HT1080 (cell line): Measurements from ENCODE around the gene DNAJC18. TPM values are rescaled to one million over a fixed set of nuclear protein-coding genes. Genes with fewer than 3 reads are reported as not detected.
"Not testable (repeated sequence)": the region's sequence is repeated elsewhere in the genome, so short reads cannot be mapped to it uniquely, and the experiment has no call there.

Experiments used
- DNase-seq: peaks from one replicate; pipeline ENCODE4 v3.0.0-alpha.2; 2015; ENCODE audit warnings: low read depth
- total RNA-seq: library from RNA; depleted of rRNA; stranded (reverse); fragments of >200 nt; shearing (Covaris generic); gene quantifications from 2 replicates; pipeline ENCODE4 v1.2.3, GENCODE V29; 2014

DNAJC18 gene
- total RNA-seq, 1 experiment from 2014 or later: 11.9 TPM

DNA sequence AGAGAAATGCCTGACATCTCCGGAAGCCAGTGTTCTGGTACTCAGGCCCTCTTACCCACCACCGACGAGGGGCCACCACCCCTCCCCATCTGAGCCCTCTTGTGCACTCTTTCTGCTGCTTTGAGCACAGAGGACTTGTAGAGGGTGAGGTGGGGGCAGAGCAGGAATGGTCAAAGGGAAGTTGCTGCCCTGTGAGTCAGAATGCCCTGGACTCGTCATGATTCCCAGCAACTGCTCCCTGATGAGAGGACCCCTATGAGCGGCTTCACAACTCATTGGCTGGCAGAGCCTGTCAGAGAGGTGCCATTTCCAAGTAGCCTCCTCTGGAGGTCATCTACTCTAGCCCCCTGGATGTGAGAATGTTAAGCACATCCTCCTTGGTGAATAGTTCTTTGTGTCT lies 22.4 kb upstream of the DNAJC18 start:
- peak; percentile 89 for DNase-seq

DNA sequence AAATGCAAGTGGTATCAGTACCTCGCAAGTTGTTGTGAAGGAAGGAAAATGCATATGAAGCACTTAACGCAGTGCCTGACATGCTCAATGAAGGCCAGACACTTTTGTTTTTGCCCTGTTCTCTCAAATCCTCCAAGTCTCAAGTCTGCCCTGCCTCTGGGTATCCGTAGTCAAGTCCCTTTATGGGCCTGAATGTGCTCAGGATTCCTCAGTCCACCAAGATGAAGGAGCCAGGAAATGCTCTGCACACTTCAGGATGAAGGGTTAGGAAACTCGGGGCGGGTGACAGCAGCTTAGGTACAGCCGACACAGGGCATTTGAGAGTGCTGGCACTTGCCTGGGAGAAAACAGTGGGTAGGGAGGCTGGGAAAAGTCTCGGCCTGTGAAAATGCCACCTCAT lies 21.9 kb upstream of the DNAJC18 start:
- no peak for DNase-seq

DNA sequence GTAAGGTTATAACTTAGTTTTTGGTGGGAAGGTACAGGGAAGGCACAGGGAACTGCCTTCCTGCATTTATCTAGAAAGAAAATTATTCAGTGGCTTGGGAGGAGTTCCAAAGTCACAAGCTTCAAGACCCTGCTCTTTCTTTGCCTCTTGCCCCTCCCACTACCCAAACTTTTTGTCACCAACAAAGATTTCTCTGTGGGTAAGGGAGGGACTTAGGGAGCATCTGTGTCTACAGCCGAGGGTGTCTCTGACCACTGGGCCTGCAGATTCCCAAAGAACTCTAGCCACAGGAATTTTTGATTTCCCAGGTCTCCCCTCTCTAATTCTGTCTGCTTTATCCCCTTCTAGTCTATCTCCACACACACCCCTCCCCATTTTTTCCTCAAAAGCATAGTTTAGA lies 21.1 kb upstream of the DNAJC18 start:
- no peak for DNase-seq

DNA sequence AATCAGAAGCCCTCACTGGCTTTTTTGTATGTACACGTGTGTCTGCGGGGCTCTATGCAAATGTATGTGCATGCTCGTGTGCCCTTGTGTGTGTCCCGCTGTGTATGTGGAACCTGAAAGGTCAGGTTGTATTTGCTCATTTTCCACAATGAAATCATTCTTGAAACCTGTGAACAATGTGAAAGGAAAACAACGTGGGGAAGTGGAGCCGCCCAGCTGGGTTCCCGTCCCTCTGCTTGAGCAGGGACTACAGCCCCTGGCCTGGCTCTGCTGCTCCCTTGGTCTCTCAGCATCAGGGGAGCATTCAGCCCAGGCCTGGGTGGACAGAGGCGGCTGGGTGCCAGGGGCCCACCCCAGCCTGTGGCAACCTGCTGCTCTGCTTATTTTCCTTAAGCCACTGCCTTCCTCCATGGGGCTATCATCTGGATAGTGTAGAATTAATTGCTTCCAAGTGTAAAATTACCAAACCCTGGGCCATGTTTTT lies 20.2 kb upstream of the DNAJC18 start:
- DNase-seq: peak; percentile 56

DNA sequence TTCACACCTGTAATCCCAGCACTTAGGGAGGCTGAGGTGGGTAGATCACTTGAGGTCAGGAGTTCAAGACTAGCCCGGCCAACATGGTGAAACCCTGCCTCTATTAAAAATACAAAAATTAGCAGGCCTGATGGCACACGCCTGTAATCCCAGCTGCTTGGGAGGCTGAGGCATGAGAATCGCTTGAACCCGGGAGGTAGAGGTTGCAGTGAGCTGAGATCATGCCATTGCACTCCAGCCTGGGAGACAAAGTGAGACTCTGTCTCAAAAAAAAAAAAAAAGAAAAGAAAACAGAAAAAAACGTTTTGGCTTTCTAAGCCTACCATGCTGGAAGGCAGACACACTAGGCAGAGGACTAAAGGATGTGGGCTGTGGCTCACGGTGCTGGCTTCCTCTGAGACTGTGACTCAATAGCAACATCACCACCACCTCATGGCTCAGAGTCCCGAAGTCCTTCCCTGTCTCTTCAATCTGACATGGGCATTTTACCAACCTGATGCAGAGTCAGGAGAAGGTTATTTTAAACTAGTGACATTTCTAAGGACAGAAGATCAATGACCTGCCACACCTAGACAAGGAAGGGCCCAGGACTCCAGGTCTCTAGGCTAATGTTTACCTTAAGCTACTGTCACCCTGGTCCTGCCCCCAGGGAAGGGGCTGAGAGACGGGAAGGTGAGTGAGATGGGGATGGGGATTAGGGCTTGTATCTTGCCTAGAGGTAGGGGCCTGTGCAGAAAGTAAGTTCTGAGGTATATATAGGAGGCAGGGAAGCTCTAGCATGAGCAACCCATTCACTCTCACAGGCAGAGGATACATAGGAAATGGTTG lies 19.5 kb upstream of the DNAJC18 start:
- DNase-seq: peak; percentile 95

DNA sequence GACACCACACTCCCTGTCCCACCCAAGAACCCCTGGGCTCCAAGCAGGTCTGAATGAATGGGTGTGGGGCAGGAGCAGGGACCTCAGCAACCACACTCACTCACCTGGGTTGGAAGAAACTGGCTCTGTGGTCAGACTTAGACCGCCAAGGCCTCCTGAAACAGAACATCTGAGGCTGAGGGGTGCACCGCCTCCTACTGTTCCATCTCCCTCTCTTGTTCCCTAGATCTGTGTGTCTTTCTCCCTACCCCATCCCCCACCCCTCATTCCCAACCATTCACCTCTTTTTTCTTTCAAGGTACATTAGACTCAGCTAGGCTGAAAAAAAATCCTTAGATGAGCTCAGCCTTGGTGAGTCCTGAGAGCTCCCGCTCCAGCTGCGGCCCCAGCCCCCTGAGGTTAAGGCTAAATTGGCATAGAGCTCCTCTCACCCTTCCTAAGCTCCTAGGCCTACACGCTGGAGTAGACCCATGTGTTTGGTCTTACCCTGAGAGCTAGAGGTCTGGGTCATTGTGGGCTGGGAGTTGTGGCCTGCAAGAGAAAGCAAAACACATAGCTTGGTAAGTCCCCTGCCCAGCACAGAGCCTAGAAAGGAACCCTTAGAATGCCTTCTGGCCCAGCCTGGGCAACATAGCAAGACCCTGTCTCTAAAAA lies 18.5 kb upstream of the DNAJC18 start:
- DNase-seq: no peak

DNA sequence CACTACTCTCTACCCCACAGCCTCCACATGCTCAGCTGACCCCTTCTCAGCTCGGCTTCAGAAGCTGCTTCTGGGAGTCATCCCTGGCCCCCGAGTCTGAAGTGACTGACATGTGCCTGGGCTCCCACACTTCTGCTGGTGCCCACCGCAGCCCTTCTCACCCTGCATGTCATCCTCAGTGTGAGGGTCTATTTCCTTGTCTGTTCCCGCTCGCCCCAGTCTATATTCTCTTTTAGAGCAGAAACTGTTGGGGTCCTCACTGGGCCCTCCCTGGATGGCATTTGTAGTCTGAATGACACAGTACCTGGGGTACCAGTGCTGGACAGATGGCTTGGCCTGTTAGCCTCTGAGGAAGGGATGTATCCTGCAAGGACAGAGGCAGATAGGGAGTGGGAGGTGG lies 17.9 kb upstream of the DNAJC18 start:
- DNase-seq: no peak

DNA sequence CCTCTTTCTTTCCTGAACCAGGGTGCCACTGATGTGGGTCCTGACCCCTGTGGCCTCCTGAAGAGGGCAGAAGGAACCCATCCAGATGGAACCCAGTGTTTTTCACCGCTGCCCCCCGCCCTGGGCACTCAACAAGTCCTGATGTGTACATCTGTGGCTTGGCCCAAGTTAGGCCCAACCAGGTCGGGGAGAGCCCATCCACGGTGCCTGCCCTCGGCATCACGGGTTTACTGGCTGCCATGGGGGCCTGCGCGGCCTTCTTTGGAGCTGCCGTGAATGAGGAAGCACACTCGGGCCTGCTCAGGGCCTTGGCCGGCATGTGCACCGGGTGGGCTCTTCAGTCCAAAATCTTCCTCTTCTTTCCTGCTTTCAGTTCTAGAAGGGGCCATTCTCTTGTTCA lies 17.5 kb upstream of the DNAJC18 start:
- DNase-seq: no peak

DNA sequence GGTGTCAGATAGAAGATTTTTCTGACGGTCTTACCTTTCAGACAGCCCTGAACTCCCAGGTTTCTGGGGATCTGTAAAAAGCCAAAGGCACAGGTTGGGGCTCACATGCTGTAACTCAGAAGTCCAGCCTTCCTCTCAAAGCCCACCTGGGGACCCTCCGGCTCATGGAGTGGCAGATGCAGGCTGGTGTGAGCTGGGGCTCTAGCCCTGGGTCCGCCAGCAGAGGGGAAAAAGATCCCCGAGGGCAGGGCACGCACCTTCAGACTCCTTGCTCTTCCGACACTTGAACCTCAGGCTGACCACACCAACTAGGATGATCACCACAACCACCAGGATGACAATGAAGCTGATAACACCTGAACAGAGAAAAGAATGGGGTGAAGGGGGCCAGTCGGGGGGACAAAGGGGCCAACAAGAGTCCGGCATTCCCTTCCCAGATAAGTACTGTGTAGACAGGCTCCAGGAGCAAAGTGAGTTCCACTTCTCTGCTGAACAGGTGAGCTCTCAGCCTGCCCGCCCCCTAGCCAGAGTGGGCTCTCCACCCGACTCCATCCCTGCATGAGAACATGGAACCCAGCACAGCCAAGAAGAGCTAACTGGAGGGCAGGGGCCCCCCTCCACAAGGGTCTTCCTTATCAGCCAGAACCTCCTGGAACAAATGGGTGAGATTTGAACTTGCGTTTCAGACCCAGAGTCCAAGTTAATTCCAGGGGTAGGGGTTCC lies 15.4 kb upstream of the DNAJC18 start:
- DNase-seq: no peak

DNA sequence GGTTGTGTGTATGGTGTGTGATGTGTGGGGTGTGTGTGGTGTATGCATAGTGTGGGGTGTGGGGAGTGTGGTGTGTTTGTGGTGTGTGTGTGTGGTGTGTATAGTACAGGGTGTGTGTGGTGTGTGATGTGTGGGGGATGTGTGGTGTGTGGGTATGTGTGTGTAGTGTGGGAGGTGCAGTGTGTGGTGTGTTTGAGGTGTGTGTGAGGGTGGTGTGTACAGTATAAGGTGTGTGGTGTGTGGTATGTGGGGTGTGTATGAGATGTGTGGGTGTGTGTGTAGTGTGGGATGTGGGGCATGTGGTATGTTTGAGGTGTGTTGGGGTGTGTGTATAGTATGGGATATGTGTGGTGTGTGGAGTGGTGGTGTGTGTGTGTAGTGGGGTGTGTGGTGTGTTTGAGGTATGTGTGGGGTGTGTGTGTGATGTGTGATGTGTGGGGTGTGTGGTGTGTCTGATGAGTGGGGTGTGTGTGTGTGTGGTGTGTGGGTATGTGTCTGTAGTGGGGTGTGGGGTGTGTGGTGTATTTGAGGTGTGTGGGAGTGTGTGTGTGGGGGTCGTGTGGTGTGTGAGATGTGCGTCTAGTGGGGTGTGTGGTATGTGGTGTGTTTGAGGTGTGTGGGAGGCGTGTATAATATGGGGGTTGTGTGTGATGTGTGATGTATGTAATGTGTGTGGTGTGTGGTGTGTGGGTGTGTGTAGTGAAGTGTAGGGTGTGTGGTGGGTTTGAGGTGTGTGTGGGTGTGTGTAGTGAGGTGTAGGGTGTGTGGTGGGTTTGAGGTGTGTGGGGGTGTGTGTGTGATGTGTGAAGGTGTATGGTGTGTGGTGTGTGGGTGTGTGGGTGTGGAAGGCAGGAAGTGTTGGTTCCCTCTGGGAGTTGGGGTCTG lies 14.6 kb upstream of the DNAJC18 start:
- DNase-seq: no peak

DNA sequence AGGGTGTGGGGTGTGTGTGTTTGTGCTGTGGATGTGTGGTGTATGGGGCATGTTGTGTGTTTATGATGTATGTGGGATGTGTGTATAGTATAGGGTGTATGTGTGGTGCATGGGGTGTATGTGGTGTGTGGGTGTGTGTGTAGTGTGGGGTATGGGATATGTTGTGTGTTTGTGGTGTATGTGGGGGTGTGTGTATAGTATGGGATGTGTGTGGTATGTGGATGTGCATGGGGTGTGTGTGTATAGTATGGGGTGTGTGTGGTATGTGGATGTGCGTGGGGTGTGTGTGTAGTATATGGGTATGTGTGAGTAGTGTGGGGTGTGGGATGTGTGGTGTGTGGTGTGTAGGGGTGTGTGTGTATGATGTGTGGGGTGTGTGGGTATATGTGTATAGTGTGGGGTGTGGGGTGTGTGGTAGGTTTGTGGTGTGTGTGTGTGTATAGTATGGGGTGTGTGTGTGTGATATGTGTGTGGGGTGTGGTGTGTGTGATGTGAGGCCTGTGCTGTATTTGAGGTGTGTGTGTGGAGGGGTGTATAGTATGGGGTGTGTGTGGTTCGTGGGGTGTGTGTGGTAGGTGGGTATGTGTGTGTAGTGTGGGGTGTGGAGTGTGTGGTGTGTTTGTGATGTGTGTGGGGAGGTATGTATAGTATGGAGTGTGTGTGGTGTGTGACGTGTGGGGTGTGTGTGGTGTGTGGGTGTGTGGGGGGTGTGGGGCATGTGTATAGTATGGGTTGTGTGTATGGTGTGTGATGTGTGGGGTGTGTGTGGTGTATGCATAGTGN lies 12.7 kb upstream of the DNAJC18 start:
- no peak for DNase-seq

DNA sequence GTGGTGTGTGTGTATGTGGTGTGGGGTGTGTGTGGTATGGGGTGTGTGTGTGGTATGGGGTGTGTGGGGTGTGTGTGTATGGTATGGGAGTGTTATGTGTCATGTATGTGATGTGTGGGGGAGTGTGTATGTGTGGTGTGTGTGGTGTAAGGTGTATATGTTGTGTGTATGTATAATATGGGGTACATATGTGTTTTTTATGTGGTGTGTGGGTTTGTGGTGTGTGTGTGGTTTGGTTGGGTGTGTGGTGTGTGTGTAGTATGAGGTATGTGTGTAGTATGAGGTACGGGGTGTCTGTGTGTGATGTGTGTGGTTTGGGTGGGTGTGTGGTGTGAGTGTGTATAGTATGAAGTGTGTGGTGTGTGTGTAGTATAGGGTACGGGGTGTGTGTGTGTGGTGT lies 11.9 kb upstream of the DNAJC18 start:
- no peak for DNase-seq

DNA sequence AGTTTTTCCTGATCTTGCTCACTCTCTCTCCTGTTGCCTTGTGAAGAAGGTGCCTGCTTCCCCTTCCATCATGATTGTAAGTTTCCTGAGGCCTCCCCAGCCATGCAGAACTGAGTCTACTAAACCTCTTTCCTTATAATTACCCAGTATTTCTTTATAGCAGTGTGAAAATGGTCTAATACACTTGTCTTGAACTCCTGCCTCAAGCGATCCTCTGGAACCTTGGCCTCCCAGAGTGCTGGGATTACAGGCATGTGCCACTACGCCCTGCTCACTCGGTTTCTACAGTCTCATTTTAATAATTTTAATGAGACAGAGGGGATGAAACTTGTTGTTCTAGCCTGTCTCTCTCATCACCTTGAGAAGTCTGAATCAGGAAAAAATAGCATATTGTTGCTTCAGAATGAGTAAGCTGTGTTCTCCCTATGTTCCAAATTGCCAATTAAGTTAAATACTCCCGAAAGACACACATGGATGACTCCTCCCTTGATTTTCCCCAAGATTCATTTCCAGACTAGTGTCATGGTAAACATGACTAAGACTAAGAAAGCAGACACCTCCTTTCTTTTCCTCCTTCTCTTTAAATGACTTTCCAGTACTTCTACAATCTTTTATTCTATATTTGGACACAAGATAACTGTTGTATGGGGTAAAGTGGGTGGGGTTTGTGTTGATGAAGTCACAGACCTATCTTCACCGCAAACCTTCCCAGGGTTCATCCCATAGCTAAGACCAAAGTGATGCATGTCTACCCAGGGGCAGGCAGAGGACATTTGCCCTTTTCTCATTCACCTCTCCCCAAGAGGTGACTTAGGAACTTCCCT lies 7.8 kb upstream of the DNAJC18 start:
- peak; percentile 38 for DNase-seq

DNA sequence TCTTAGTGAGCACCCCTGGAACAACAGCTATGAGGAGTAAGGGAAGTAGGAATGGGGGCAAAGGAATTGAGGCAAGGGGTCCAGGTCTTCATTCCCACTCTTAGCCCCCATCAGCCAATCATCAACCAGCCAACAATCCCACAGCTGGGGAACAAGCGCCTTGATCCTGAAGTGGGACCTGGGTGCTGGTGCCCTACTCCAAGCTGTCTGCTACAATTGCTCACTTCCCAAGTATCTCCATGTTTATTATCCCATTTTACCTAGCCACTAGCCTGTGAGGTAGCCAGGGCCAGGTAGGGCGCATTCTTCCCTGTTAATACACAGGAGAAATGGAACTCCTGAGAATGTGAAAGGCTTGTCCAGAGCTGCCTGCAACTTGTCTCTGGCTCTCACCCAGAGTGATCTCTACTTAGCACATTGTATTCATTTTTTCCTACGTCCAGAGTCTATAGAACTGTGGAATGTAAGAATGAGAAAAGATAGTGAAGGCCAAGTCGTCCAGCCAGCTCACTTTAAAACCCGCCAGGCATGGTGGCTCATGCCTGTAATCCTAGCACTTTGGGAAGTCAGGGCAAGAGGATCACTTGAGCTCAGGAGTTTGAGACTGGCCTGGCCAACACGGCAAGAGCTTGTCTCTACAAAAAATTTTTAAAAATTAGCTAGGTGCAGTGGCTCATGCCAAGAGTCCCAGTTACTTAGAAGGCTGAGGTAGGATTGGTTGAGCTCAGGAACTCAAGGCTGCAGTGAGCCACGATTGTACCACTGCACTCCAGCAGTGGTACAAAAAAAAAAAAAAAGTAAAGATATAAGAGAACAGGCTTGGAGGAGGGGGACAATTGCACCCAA lies 6.2 kb upstream of the DNAJC18 start:
- no peak for DNase-seq

DNA sequence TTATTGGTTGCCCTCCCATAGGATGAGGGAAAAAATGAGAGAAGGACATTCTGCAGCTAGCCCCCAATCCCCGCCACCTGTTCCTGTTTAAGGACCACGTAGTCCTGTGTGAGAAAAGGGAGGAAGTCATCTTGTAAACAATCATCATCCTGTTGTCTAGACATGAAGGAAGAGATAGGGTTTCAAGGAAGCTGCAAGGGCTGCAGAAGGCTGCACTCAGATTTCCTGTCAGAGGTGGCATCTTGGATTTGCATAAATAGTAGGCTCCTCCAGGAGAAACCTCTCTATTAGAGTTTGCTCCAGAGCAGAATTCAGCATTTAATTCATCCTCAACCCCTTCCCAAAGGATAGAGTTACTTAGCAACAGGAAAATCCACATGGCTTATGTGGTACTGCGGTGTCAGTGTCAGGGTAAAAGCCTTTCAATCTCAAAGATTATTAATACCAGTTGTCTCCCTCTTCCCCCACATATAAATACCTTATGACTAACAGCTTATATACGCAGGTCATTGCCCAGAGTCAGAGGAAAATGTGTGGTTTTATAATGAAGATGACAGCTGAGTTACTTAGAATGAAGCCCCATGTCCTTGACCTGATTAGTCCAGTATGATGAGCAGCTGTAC lies 4.6 kb upstream of the DNAJC18 start:
- DNase-seq: peak; percentile 88

DNA sequence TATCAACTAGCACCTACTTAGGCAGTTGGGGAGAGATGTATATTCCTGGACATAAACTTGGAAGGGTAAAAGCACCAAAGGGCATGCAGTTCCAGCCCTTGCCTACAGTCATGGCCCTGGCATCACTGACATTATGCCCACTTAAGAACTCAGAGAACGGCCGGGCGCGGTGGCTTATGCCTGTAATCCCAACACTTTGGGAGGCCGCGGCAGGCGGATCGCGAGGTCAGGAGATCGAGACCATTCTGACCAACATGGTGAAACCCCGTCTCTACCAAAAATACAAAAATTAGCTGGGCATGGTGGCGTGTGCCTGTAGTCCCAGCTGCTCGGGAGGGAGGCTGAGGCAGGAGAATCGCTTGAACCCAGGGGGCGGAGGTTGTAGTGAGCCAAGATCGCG lies 1.1 kb upstream of the DNAJC18 start:
- not testable (repeated sequence) for DNase-seq

DNA sequence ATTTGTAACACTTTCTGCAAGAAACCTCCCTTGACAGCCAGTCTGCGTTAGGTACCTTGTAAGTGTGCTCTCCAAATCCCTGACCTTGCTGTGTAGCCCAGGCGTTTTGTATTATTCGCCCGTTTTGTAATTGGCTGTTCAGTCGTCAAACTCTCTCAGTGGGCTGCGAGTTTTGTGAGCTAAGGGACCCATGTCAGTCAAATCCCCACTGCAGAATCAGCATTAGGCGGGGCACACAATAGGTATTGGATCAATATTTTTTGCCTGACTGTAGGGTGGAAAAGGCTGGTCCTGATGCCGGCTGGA lies 665 bp downstream of the DNAJC18 start:
- no peak for DNase-seq

DNA sequence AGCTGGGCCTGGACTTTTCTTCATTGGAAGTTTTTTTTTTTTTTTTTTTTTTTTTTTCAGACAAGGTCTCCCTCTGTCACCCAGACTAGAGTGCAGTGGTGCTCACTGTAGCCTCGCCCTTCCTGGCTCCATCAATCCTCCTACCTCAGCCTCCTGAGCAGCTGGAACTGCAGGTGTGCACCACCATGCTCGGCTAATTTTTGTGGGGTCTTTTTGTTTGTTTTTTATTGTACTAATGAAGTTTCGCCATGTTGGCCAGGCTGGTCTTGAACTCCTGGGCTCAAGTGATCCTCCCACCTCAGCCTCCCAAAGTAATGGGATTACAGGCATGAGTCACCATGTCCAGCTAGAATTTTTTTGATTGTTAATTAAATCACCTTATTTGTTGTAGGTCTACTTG lies 3.6 kb downstream of the DNAJC18 start:
- no peak for DNase-seq
